ENCODE measurements around the gene TACC2. TPM values are rescaled to one million over a fixed set of nuclear protein-coding genes. Genes with fewer than 3 reads are reported as not detected.

The TACC2 gene
- total and polyA plus RNA-seq, 9 of the 15 experiments (the other 6 are each of a cell fraction or from before 2014, with no cell fraction given): under 0.01 to 0.35 (median 0.03) TPM; not detected in 6

DNA sequence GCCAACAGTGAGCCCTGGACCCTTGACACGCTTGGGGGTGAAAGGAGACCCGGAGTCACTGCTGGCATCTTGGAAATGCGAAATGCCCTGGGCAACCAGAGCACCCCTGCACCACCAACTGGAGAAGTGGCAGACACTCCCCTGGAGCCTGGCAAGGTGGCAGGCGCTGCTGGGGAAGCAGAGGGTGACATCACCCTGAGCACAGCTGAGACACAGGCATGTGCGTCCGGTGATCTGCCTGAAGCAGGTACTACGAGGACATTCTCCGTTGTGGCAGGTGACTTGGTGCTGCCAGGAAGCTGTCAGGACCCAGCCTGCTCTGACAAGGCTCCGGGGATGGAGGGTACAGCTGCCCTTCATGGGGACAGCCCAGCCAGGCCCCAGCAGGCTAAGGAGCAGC is 98.5 kb downstream of the TACC2 start:
- WGBS (ENCODE audit: insufficient coverage, low coverage, missing lambda C conversion rate): 0% methylated on average over 6 of the region's 9 CpGs
- H3K9me1 ChIP-seq (ENCODE audit: control insufficient read depth, insufficient read depth, low read length): no peaks in the 10 kb centered on the region
- H3K27ac ChIP-seq (ENCODE audit: extremely low read depth, low read depth, low read length): no peak overlapping the region
- no peaks in the 10 kb centered on the region for H3K9me3 ChIP-seq (replicated peaks; ENCODE audit: control insufficient read depth, insufficient read depth, low read depth, low read length)
- H3K4me3 ChIP-seq: no peak overlapping the region
- H4K20me1 ChIP-seq (replicated peaks; ENCODE audit: control insufficient read depth, insufficient read depth, low read length): no peaks in the 10 kb centered on the region; the same call in 1 of the 2 replicates
- no peak overlapping the region for H2AFZ ChIP-seq (ENCODE audit: low read depth, low read length)
- ChIA-PET CTCF (ENCODE audit: low intra/inter-chr PET ratio) (no interaction called here), POLR2A (no interaction called here)
- no peaks in the 10 kb centered on the region for H3K36me3 ChIP-seq (ENCODE audit: control insufficient read depth, insufficient read depth, low read length)
- TF ChIP-seq, protein P1, sequence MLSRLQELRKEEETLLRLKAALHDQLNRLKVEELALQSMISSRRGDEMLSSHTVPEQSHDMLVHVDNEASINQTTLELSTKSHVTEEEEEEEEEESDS (CRISPR knock-in tag; IDR thresholded peaks at IDR 0.05): no peak
- TF ChIP-seq, protein P2, sequence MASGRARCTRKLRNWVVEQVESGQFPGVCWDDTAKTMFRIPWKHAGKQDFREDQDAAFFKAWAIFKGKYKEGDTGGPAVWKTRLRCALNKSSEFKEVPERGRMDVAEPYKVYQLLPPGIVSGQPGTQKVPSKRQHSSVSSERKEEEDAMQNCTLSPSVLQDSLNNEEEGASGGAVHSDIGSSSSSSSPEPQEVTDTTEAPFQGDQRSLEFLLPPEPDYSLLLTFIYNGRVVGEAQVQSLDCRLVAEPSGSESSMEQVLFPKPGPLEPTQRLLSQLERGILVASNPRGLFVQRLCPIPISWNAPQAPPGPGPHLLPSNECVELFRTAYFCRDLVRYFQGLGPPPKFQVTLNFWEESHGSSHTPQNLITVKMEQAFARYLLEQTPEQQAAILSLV (tag; IDR thresholded peaks at IDR 0.05): no peak
- no peak for TF ChIP-seq TAF7 (tag; IDR thresholded peaks at IDR 0.05)
- no peak for TF ChIP-seq TEAD1 (CRISPR knock-in tag; IDR thresholded peaks at IDR 0.05)
- BruUV-seq (replicated peaks): no TSS peak
- intact Hi-C loops (cut with micrococcal nuclease) (no loop called here), in situ Hi-C loops (cut with MboI) (no loop called here)
- no peak for DNase-seq (ENCODE audit: extremely low read depth in 1 of 4, low spot score in 3 of 4)
- peaks cover 0 to 48% of the 10 kb centered on the region in 2 experiments; a peak in 3 of 5 replicates for H3K27me3 ChIP-seq (ENCODE audit: control insufficient read depth in 2 of 2, insufficient read depth in 2 of 2, low read length in 2 of 2)
- no peak for FAIRE-seq
- H3K4me2 ChIP-seq (ENCODE audit: insufficient read depth, low read length): no peak overlapping the region
- no peaks in the 10 kb centered on the region for H3K4me1 ChIP-seq (replicated peaks in 1 of 2; ENCODE audit: control insufficient read depth in 2 of 2, insufficient read depth in 2 of 2, low read length in 2 of 2)
- H3K9ac ChIP-seq (ENCODE audit: insufficient read depth in 1 of 2, low read depth in 2 of 2, low read length in 2 of 2): no peak overlapping the region
- no peak for ATAC-seq
- no peaks in the 10 kb centered on the region for H3K79me2 ChIP-seq (ENCODE audit: control insufficient read depth, insufficient read depth, low read length)
